ENCODE measurements around the gene SLC2A9.

The SLC2A9 gene

GRCh38 chr4:10018818-10019461 is 2.4 kb downstream of the SLC2A9 start:
- H3K9me3 Mint-ChIP-seq (ENCODE audit: low read depth): no peaks in the 10 kb centered on the region
- peaks cover 11% of the 10 kb centered on the region for H3K4me1 Mint-ChIP-seq (ENCODE audit: low read depth)
- peak overlapping the region; percentile 89 for H3K27ac Mint-ChIP-seq
- H3K27me3 Mint-ChIP-seq: no peaks in the 10 kb centered on the region
- peak overlapping the region; percentile 79 for H3K4me3 Mint-ChIP-seq
- peaks cover under 1% of the 10 kb centered on the region for H3K36me3 Mint-ChIP-seq

GRCh38 chr4:10017037-10017893 is 4.0 kb downstream of the SLC2A9 start:
- Mint-ChIP-seq H3K4me3 (no peak overlapping the region), H3K9me3 (ENCODE audit: low read depth) (no peaks in the 10 kb centered on the region), H3K4me1 (ENCODE audit: low read depth) (peaks cover 11% of the 10 kb centered on the region), H3K36me3 (no peaks in the 10 kb centered on the region), H3K27me3 (no peaks in the 10 kb centered on the region), H3K27ac (peak overlapping the region; percentile 35)

DNA sequence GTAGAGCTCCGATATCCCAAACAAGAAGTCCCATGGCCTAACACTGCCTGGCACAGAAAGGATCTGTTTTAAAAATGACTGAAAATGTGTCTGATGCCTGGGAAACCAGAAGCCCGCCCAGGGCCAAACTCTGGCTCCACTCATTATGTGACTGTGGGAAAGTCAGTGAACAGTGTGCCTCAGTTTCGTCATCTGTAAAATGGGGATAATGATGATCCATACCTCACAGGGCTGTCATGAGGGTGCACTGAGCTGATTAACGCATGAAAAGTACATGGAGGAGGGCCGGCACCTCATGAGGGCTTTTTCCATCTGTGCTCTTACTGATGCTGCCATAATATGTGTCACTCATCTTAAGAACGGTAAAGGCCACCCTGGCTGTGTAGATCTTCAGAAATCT is 5.1 kb downstream of the SLC2A9 start:
- Mint-ChIP-seq H3K27ac (no peak overlapping the region), H3K4me3 (no peak overlapping the region), H3K9me3 (ENCODE audit: low read depth) (no peaks in the 10 kb centered on the region), H3K27me3 (no peaks in the 10 kb centered on the region), H3K36me3 (no peaks in the 10 kb centered on the region), H3K4me1 (ENCODE audit: low read depth) (peaks cover 11% of the 10 kb centered on the region)

- no peaks in the 10 kb centered on the region for H3K36me3 Mint-ChIP-seq
- H3K9me3 Mint-ChIP-seq (ENCODE audit: low read depth): no peaks in the 10 kb centered on the region
- H3K4me3 Mint-ChIP-seq: no peak overlapping the region
- H3K4me1 Mint-ChIP-seq (ENCODE audit: low read depth): peaks cover 11% of the 10 kb centered on the region
- no peaks in the 10 kb centered on the region for H3K27me3 Mint-ChIP-seq
- H3K27ac Mint-ChIP-seq: no peak overlapping the region
Observed at GRCh38 chr4:10015140-10015753, 6.0 kb downstream of the SLC2A9 start.

DNA sequence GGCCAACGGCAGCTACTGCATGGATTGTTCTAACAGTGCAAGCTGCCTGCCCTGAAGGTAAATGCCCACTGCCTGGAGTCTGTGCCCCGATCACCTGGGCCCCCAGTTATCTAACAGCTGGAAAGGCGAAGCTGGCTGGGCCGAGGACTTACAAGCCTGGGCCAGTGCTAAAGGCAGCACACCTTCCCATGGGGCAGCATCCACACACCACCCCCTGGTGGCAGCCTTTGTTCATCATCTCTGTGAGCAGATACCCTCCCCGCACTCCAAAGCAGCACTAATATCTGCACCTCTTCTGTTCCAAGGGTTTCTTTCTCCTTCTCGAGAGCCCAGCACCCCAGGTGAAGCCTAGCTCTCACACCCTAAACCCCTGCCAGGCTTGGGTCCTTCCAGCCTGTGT is 7.6 kb downstream of the SLC2A9 start:
- peaks cover 5% of the 10 kb centered on the region for H3K4me1 Mint-ChIP-seq (ENCODE audit: low read depth)
- no peak overlapping the region for H3K4me3 Mint-ChIP-seq
- H3K9me3 Mint-ChIP-seq (ENCODE audit: low read depth): no peaks in the 10 kb centered on the region
- H3K27ac Mint-ChIP-seq: no peak overlapping the region
- H3K36me3 Mint-ChIP-seq: no peaks in the 10 kb centered on the region
- H3K27me3 Mint-ChIP-seq: no peaks in the 10 kb centered on the region

- Mint-ChIP-seq H3K9me3 (ENCODE audit: low read depth) (no peaks in the 10 kb centered on the region), H3K4me3 (no peak overlapping the region), H3K4me1 (ENCODE audit: low read depth) (no peaks in the 10 kb centered on the region), H3K27me3 (no peaks in the 10 kb centered on the region), H3K27ac (no peak overlapping the region), H3K36me3 (no peaks in the 10 kb centered on the region)
Observed at GRCh38 chr4:10011885-10012284, 9.4 kb downstream of the SLC2A9 start.

DNA sequence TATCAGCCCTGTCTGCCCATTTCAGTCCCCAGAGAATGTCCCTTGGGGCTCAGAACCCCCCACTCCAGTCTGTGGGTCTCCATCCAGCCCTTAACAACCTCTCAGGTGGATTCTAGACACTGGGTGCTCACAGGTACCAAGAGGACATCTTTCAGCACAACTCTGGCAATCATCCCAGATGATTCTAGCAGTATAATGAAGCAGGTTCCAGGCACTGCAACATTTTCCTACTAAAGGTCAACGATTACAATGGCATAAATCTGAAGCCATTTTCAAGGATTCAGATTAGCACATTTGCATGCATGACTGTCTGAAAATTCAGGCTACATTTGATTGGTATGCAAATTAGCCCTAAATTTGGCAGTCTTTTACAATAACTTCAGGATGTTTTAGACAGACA is 10.0 kb downstream of the SLC2A9 start:
- H3K27ac Mint-ChIP-seq: no peak overlapping the region
- H3K4me3 Mint-ChIP-seq: no peak overlapping the region
- H3K27me3 Mint-ChIP-seq: no peaks in the 10 kb centered on the region
- H3K4me1 Mint-ChIP-seq (ENCODE audit: low read depth): no peaks in the 10 kb centered on the region
- no peaks in the 10 kb centered on the region for H3K9me3 Mint-ChIP-seq (ENCODE audit: low read depth)
- H3K36me3 Mint-ChIP-seq: no peaks in the 10 kb centered on the region

DNA sequence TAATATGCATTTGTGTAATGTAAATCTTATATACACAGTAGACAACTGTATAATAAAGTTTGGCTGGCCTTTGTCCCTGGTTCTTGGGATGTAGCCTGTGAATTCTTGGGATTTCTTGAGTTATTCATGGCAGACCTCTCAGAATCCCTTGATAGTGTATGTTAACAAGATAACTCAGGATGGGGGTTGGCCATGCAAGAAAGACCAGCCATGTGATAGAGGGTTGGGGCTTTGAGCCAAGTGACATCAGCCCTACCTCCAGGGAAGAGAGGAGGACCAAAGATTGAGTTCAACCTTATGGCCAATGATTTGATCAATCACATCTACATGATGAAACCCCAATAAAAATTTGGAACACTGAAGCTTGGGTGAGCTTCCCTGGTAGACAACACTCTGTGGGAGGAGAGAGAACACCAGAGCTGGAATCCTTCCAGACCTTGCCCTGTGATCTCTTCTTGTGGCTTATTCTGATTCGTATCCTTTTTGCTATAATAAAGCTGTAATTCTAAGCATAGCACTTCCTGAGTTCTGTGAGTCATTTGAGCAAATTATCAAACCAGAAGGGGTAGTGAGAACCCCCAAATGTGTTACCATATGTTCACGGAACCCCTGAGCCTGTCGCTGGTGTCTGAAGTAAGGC is 11.3 kb downstream of the SLC2A9 start:
- H3K4me1 Mint-ChIP-seq (ENCODE audit: low read depth): no peaks in the 10 kb centered on the region
- peaks cover under 1% of the 10 kb centered on the region for H3K36me3 Mint-ChIP-seq
- H3K27ac Mint-ChIP-seq: no peak overlapping the region
- H3K4me3 Mint-ChIP-seq: no peak overlapping the region
- no peaks in the 10 kb centered on the region for H3K9me3 Mint-ChIP-seq (ENCODE audit: low read depth)
- no peaks in the 10 kb centered on the region for H3K27me3 Mint-ChIP-seq

DNA sequence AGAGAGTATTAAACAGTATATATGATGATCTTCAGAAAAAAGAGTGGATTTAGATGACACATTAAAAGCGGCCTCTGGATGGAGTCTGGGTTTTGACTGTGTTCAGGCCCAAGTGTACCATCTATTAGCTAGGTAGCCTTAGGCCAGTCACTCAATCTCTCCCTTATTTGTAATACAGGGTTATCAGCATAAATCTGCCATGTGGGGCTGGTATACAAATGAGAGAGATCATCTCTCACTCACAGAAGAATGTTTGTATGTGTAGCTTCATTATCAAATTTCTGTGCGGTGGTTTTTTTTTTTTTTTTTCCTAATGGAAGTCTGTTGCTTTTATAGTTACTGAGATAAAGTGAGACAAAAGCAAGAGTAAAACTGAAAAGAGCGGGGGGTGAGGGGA is 12.7 kb downstream of the SLC2A9 start:
- H3K9me3 Mint-ChIP-seq (ENCODE audit: low read depth): no peaks in the 10 kb centered on the region
- no peak overlapping the region for H3K27ac Mint-ChIP-seq
- H3K27me3 Mint-ChIP-seq: no peaks in the 10 kb centered on the region
- peaks cover 8% of the 10 kb centered on the region for H3K36me3 Mint-ChIP-seq
- H3K4me1 Mint-ChIP-seq (ENCODE audit: low read depth): no peaks in the 10 kb centered on the region
- no peak overlapping the region for H3K4me3 Mint-ChIP-seq

DNA sequence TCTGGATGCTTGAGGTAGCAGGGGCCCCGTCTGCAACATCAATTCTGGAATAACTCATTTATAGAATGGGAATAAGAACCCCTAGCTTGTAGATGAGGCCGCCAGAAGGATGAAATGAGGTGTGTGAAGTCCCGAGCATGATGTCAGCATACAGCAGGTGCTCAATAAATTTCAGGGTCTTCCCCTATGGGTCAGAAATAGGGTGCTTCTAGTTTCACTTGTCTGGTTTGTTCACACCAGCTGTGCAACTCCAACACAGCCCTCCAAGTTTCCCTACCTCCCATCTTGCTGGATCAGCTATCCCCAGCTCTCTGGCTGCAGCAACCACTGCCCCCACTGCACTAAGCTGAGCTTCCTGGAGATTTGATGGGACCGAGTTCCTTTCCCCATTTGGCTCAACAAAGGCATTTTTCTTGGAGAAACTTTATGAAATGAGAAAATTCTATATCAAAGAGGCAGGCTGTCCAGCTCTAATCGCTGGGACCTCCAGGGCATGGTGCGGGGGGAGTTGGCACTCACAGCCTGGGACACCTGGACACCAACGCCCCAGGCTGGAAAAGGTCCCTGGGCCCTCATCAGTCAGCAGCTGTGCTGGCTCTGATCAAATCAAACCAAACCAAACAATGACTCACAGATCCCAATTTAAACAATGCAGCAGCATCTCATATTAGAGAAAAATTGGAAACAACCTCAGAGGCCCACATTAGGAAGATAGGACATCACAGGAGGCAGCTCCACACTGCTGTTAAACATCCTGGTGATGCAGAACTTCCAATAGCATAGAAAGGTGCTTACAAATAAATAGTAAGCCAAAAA is 13.3 kb downstream of the SLC2A9 start:
- Mint-ChIP-seq H3K36me3 (peaks cover 8% of the 10 kb centered on the region), H3K27ac (no peak overlapping the region), H3K27me3 (no peaks in the 10 kb centered on the region), H3K4me1 (ENCODE audit: low read depth) (no peaks in the 10 kb centered on the region), H3K4me3 (no peak overlapping the region), H3K9me3 (ENCODE audit: low read depth) (no peaks in the 10 kb centered on the region)

DNA sequence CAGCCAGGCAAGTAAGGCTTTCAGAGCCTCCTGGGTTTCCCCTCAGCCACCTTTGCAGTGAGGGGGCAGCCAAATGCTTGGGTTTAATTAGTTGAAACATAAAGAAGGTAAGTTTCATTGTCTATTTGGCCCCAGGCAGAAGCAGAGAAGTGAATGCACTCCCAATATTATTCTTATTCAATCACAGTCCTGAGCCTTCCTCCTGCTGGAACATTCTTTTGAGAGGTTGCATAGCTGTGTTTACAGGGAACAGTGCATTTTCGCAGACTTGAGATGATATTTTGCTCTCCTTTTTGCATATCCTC is 13.9 kb downstream of the SLC2A9 start:
- no peak overlapping the region for H3K27ac Mint-ChIP-seq

DNA sequence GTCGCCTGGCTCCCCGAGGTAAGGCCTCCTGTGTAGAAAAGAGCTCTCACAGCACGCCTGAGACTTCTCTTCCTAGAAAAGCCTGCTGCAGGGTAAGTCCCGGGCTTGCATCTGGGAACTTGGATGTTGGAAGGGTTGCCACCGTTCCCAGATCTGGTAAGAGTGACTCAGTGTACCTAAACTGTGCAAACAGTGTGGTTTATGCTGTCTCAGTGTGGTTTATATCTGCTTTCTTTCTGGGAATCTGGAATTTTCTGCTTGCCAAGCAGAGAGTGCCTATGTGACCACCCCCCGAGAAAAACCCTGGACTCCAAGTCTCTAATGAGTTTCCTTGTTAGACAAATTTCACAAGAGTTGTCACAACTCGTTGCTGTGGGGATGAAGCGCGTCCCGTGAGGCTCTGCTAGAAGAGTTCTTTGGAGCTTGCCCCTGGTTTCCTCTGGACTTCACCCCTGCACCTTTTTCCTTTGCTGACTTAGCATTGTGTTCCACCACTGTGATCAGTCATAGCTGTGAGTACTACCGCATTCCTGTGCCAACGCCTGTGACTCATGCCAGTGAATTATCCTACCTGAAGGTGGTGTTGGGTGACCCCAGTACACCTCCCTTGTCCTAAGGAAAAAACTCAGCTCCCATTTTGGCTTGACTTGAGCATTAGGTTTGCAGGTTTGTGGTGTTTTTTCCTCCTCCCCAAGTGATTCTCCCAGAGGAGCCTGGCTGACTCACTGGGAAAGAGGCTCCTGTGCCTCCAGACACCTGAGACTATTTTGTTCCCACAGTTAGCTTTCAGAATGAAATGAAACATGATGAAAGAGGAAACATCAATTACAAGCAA is 14.5 kb downstream of the SLC2A9 start:
- H3K4me3 Mint-ChIP-seq: no peak overlapping the region
- H3K4me1 Mint-ChIP-seq (ENCODE audit: low read depth): no peaks in the 10 kb centered on the region
- peaks cover 8% of the 10 kb centered on the region for H3K36me3 Mint-ChIP-seq
- peak overlapping the region; percentile 41 for H3K27ac Mint-ChIP-seq
- H3K9me3 Mint-ChIP-seq (ENCODE audit: low read depth): no peaks in the 10 kb centered on the region
- no peaks in the 10 kb centered on the region for H3K27me3 Mint-ChIP-seq

More for the DNA sequence above, 13.9 kb downstream of the SLC2A9 start:
- Mint-ChIP-seq H3K27me3 (no peaks in the 10 kb centered on the region), H3K36me3 (peaks cover 8% of the 10 kb centered on the region), H3K4me1 (ENCODE audit: low read depth) (no peaks in the 10 kb centered on the region), H3K9me3 (ENCODE audit: low read depth) (no peaks in the 10 kb centered on the region), H3K4me3 (no peak overlapping the region)

DNA sequence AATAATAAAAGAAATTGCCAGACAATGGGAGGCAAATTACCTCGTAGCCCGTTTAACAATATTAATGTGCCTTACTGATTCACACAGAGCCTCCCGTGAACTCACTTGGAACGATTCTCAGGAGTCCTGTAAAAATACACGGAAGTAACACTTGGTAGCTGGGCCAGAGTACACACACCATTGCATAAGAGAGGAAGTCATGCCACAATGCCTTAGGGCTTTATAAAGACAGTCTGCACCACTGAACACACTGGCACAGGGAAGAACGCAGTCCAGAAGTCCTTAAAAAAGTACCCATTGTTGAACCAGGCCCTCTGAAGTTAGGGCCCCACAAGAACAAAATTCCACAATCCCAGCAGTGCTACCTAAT is 15.1 kb downstream of the SLC2A9 start:
- H3K4me3 Mint-ChIP-seq: no peak overlapping the region
- H3K27me3 Mint-ChIP-seq: no peaks in the 10 kb centered on the region
- H3K9me3 Mint-ChIP-seq (ENCODE audit: low read depth): no peaks in the 10 kb centered on the region
- no peak overlapping the region for H3K27ac Mint-ChIP-seq
- H3K4me1 Mint-ChIP-seq (ENCODE audit: low read depth): no peaks in the 10 kb centered on the region
- H3K36me3 Mint-ChIP-seq: peaks cover 8% of the 10 kb centered on the region

DNA sequence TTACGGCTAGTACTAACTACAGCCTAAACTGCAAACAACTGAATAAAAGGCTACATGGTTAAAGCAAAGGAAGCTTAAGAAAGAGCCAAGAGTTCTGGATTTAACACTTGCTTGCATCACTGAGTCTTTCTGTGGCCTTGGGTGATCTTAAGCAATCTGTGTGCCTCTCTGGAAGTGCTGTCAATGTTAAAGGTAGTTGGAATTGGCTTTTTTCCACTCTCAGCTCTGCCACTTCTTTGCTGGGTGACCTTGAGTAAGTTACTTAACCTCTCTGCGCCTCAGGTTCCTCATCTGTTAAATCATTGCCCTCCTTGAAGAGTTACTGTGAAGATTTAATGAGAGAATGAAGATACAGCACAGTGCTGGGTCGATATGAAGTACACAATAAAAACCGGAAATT is 15.7 kb downstream of the SLC2A9 start:
- no peaks in the 10 kb centered on the region for H3K9me3 Mint-ChIP-seq (ENCODE audit: low read depth)
- no peak overlapping the region for H3K27ac Mint-ChIP-seq
- no peaks in the 10 kb centered on the region for H3K4me1 Mint-ChIP-seq (ENCODE audit: low read depth)

More for the DNA sequence above, 15.7 kb downstream of the SLC2A9 start:
- H3K36me3 Mint-ChIP-seq: peaks cover 8% of the 10 kb centered on the region
- no peak overlapping the region for H3K4me3 Mint-ChIP-seq
- no peaks in the 10 kb centered on the region for H3K27me3 Mint-ChIP-seq

Data from activated naive CD8-positive, alpha-beta T cell (primary cell).